ENCODE measurements around the gene CLBA1.

CLBA1 gene

DNA sequence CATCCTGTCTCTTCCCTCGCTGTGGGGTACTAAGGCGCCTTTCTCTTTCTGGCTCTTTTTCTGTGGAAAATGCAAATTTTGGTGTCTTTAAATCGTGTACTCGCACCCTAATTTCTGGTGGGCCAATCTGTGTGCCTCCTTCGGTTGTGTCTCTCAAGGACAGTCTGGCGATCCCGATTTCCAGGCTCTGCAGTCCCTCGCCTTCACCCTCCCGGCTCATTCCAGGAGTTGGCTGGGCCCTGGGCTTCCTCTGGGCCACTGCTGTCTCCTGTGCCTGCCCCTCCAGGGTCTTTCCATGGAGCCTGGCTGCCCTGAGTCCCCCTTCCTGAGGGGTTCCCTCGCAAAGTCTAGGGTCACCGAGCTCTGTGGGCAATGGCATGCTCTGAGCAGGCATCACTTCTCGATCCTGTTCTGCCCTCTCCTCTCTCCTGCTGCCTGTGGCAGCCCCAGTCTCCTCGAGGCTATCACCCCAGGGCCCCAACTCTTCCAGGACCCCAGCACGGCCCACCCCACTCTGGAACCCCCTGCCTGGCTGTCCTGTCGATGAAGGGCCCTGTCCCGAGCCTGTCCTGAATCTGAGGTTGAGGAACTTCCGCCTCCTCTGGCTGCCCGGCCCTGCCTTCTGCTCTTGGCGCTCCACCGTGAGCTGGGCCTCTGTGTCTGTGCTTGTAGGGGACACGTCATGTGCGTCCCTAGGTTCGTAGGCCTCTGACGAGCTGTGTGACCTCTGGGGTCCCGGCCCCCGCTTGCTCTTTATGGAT lies 31.5 kb upstream of the CLBA1 start:
- Histone ChIP-seq H3K14ac (ENCODE audit: low read length in 2 of 2) (no peak overlapping the region), H3K4ac (ENCODE audit: low read depth in 1 of 2, low read length in 2 of 2) (no peak overlapping the region), H3K79me1 (replicated peaks; ENCODE audit: low read length, poor library complexity, severe bottlenecking) (peaks cover 5% of the 10 kb centered on the region), H3K23ac (ENCODE audit: low read length in 2 of 2) (no peak overlapping the region), H4K91ac (ENCODE audit: low read length) (no peak overlapping the region), H2BK5ac (ENCODE audit: low read depth, low read length, poor library complexity, severe bottlenecking) (no peak overlapping the region), H3K18ac (ENCODE audit: low read depth in 1 of 2, low read length in 2 of 2) (no peak overlapping the region), H3K36me3 (ENCODE audit: control insufficient read depth in 1 of 2, insufficient read depth in 2 of 2, low read depth in 1 of 2, low read length in 2 of 2) (peaks cover 75 to 87% of the 10 kb centered on the region in 2 experiments), H3K4me1 (ENCODE audit: control insufficient read depth, insufficient read depth, low read depth, low read length) (peaks cover 4% of the 10 kb centered on the region), H3K9ac (ENCODE audit: low read length) (no peak overlapping the region), H3K9me3 (ENCODE audit: control insufficient read depth, low read length) (no peaks in the 10 kb centered on the region), H4K8ac (ENCODE audit: low read length) (no peak overlapping the region), H3K4me3 (ENCODE audit: insufficient read depth in 1 of 2, low read depth in 1 of 2, low read length in 2 of 2) (no peak overlapping the region), H3K27ac (ENCODE audit: low read length, poor library complexity, severe bottlenecking) (no peak overlapping the region), H2AK5ac (ENCODE audit: low read length, severe bottlenecking) (no peak overlapping the region), H2BK120ac (ENCODE audit: low read depth, low read length) (no peak overlapping the region), H3K4me2 (ENCODE audit: low read length, poor library complexity, severe bottlenecking) (no peak overlapping the region), H3K27me3 (ENCODE audit: control insufficient read depth in 1 of 2, insufficient read depth in 1 of 2, low read length in 2 of 2) (no peaks in the 10 kb centered on the region), H2BK12ac (ENCODE audit: low read length in 2 of 2) (no peak overlapping the region), H2BK15ac (ENCODE audit: low read depth, poor library complexity, severe bottlenecking) (no peak overlapping the region), H2AFZ (ENCODE audit: low read depth, low read length) (no peak overlapping the region)
- WGBS, result 94% methylated on average over 26 of the region's 26 CpGs
- no peak for DNase-seq

DNA sequence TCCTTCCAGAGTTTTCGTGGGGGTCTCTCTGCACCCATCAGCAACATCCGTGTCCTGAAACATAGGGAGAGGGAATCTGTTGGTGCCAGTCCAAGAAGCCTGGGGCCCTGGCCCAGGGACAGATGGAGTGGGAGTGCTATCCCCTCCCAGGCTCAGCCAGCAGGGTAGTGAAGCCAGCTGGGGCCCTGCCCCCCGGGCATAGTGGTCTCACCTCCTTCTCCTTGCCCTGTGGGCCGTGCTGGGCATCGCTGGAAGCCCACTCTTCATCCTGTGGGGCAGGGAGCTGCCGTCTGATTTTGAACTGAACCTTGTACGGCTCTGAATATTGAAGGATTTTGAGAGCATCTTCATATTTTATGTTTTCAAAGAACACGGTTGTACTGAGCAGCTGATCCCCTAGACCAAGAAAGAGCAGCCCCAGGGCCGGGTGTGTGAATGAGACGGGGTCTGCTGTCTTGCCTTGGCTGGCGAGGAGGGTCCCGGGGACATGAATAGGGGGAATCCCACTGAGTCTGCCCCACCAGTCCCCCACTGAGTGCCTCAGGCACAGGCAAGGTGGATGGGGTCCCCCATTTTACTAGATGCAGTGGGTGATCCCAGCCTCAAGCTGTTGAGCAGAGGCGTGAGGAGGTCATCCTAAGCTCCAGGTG lies 30.7 kb upstream of the CLBA1 start:
- no peak overlapping the region for H3K4me3 ChIP-seq (ENCODE audit: insufficient read depth in 1 of 2, low read depth in 1 of 2, low read length in 2 of 2)
- H4K91ac ChIP-seq (ENCODE audit: low read length), result no peak overlapping the region

DNA sequence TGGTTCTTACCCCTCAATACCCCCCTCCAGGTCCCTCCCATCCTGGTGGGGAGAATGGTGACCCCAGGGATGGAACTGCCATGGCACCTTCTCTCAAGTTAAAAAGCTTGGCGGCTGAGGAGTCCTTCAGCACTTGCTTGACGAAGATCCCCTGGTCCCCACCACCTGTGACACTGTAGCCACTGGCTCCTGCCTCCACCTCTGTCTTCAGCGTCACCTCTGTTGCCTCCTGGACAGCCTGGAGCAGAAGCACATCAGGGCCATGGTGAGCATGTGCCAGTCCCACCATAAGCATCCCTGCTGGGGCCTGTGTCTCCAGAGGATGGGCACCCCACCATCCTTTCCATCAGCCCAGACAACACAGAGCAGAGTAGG lies 30.2 kb upstream of the CLBA1 start:
- Histone ChIP-seq H2AFZ (ENCODE audit: low read depth, low read length) (no peak overlapping the region), H3K9ac (ENCODE audit: low read length) (no peak overlapping the region)

More for the DNA sequence above, 30.7 kb upstream of the CLBA1 start:
- H2BK120ac ChIP-seq (ENCODE audit: low read depth, low read length), result no peak overlapping the region
- H3K14ac ChIP-seq (ENCODE audit: low read length in 2 of 2), result no peak overlapping the region
- WGBS, result 93% methylated on average over 13 of the region's 13 CpGs
- no peak overlapping the region for H3K27ac ChIP-seq (ENCODE audit: low read length, poor library complexity, severe bottlenecking)
- no peak for DNase-seq
- no peak overlapping the region for H3K23ac ChIP-seq (ENCODE audit: low read length in 2 of 2)
- H3K9ac ChIP-seq (ENCODE audit: low read length), result no peak overlapping the region
- H2BK15ac ChIP-seq (ENCODE audit: low read depth, poor library complexity, severe bottlenecking), result no peak overlapping the region
- H4K8ac ChIP-seq (ENCODE audit: low read length), result no peak overlapping the region
- H2AK5ac ChIP-seq (ENCODE audit: low read length, severe bottlenecking), result no peak overlapping the region
- no peak overlapping the region for H3K4ac ChIP-seq (ENCODE audit: low read depth in 1 of 2, low read length in 2 of 2)
- H2AFZ ChIP-seq (ENCODE audit: low read depth, low read length), result no peak overlapping the region
- peaks cover 68 to 85% of the 10 kb centered on the region in 2 experiments for H3K36me3 ChIP-seq (ENCODE audit: control insufficient read depth in 1 of 2, insufficient read depth in 2 of 2, low read depth in 1 of 2, low read length in 2 of 2)
- no peak overlapping the region for H2BK5ac ChIP-seq (ENCODE audit: low read depth, low read length, poor library complexity, severe bottlenecking)
- peaks cover 4% of the 10 kb centered on the region for H3K4me1 ChIP-seq (ENCODE audit: control insufficient read depth, insufficient read depth, low read depth, low read length)
- H3K9me3 ChIP-seq (ENCODE audit: control insufficient read depth, low read length), result no peaks in the 10 kb centered on the region
- H3K4me2 ChIP-seq (ENCODE audit: low read length, poor library complexity, severe bottlenecking), result no peak overlapping the region
- H2BK12ac ChIP-seq (ENCODE audit: low read length in 2 of 2), result no peak overlapping the region
- peaks cover 8% of the 10 kb centered on the region for H3K79me1 ChIP-seq (replicated peaks; ENCODE audit: low read length, poor library complexity, severe bottlenecking)
- no peaks in the 10 kb centered on the region for H3K27me3 ChIP-seq (ENCODE audit: control insufficient read depth in 1 of 2, insufficient read depth in 1 of 2, low read length in 2 of 2)
- H3K18ac ChIP-seq (ENCODE audit: low read depth in 1 of 2, low read length in 2 of 2), result no peak overlapping the region

DNA sequence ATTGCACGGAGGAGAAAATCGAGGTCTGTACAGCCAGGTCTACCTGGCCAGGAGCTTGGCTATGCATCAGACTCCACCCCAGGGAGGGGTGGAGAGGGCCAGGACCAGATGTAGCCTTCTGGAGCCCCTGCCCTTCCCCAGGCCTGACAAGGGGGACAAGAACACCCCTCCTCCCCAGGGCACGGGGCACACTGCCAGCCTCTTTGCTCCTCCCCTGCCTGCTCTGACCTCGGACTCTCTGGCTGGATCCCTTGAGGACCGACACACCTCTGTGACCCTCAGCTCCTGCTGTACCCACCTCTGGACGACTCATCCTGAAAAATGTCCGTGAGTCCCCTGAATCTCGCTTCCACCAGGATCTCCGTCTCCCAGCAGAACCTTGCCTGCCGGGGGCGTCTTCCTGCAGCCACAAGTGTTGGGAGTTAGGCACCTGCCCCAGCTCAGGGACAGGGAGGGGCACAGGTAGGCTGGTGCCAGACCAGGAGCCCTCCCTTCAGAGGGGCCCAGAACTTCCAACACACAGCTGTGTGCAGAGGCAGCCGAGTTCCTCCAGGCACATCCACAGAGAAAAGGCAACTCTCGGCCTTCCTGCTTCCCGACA lies 29.2 kb upstream of the CLBA1 start:
- Histone ChIP-seq H4K91ac (ENCODE audit: low read length) (no peak overlapping the region), H3K9me3 (ENCODE audit: control insufficient read depth, low read length) (no peaks in the 10 kb centered on the region), H3K27me3 (ENCODE audit: control insufficient read depth in 1 of 2, insufficient read depth in 1 of 2, low read length in 2 of 2) (no peaks in the 10 kb centered on the region), H3K14ac (ENCODE audit: low read length in 2 of 2) (no peak overlapping the region), H3K79me1 (replicated peaks; ENCODE audit: low read length, poor library complexity, severe bottlenecking) (peaks cover 9% of the 10 kb centered on the region), H3K4me2 (ENCODE audit: low read length, poor library complexity, severe bottlenecking) (no peak overlapping the region), H3K4me3 (ENCODE audit: insufficient read depth in 1 of 2, low read depth in 1 of 2, low read length in 2 of 2) (no peak overlapping the region), H2AK5ac (ENCODE audit: low read length, severe bottlenecking) (no peak overlapping the region), H2BK12ac (ENCODE audit: low read length in 2 of 2) (no peak overlapping the region), H4K8ac (ENCODE audit: low read length) (no peak overlapping the region), H3K27ac (ENCODE audit: low read length, poor library complexity, severe bottlenecking) (no peak overlapping the region), H3K9ac (ENCODE audit: low read length) (no peak overlapping the region), H2BK15ac (ENCODE audit: low read depth, poor library complexity, severe bottlenecking) (no peak overlapping the region), H3K23ac (ENCODE audit: low read length in 2 of 2) (no peak overlapping the region), H3K36me3 (ENCODE audit: control insufficient read depth in 1 of 2, insufficient read depth in 2 of 2, low read depth in 1 of 2, low read length in 2 of 2) (peaks cover 60 to 88% of the 10 kb centered on the region in 2 experiments), H2BK120ac (ENCODE audit: low read depth, low read length) (no peak overlapping the region), H3K4me1 (ENCODE audit: control insufficient read depth, insufficient read depth, low read depth, low read length) (peaks cover 4% of the 10 kb centered on the region), H2AFZ (ENCODE audit: low read depth, low read length) (no peak overlapping the region), H2BK5ac (ENCODE audit: low read depth, low read length, poor library complexity, severe bottlenecking) (no peak overlapping the region), H3K4ac (ENCODE audit: low read depth in 1 of 2, low read length in 2 of 2) (no peak overlapping the region), H3K18ac (ENCODE audit: low read depth in 1 of 2, low read length in 2 of 2) (no peak overlapping the region)
- no peak for DNase-seq
- 87% methylated on average over 11 of the region's 14 CpGs for WGBS

More for the DNA sequence above, 30.2 kb upstream of the CLBA1 start:
- no peak overlapping the region for H3K23ac ChIP-seq (ENCODE audit: low read length in 2 of 2)
- H3K79me1 ChIP-seq (replicated peaks; ENCODE audit: low read length, poor library complexity, severe bottlenecking), result peaks cover 8% of the 10 kb centered on the region
- H3K18ac ChIP-seq (ENCODE audit: low read depth in 1 of 2, low read length in 2 of 2), result no peak overlapping the region
- DNase-seq, result no peak
- no peaks in the 10 kb centered on the region for H3K9me3 ChIP-seq (ENCODE audit: control insufficient read depth, low read length)
- H2BK120ac ChIP-seq (ENCODE audit: low read depth, low read length), result no peak overlapping the region
- H2BK5ac ChIP-seq (ENCODE audit: low read depth, low read length, poor library complexity, severe bottlenecking), result no peak overlapping the region
- H4K91ac ChIP-seq (ENCODE audit: low read length), result no peak overlapping the region
- H3K4ac ChIP-seq (ENCODE audit: low read depth in 1 of 2, low read length in 2 of 2), result no peak overlapping the region
- no peak overlapping the region for H3K14ac ChIP-seq (ENCODE audit: low read length in 2 of 2)
- H2BK15ac ChIP-seq (ENCODE audit: low read depth, poor library complexity, severe bottlenecking), result no peak overlapping the region
- no peak overlapping the region for H3K4me2 ChIP-seq (ENCODE audit: low read length, poor library complexity, severe bottlenecking)
- H4K8ac ChIP-seq (ENCODE audit: low read length), result no peak overlapping the region
- H3K36me3 ChIP-seq (ENCODE audit: control insufficient read depth in 1 of 2, insufficient read depth in 2 of 2, low read depth in 1 of 2, low read length in 2 of 2), result peaks cover 63 to 86% of the 10 kb centered on the region in 2 experiments
- no peak overlapping the region for H2AK5ac ChIP-seq (ENCODE audit: low read length, severe bottlenecking)
- no peaks in the 10 kb centered on the region for H3K27me3 ChIP-seq (ENCODE audit: control insufficient read depth in 1 of 2, insufficient read depth in 1 of 2, low read length in 2 of 2)
- no peak overlapping the region for H3K4me3 ChIP-seq (ENCODE audit: insufficient read depth in 1 of 2, low read depth in 1 of 2, low read length in 2 of 2)
- H2BK12ac ChIP-seq (ENCODE audit: low read length in 2 of 2), result no peak overlapping the region
- peaks cover 4% of the 10 kb centered on the region for H3K4me1 ChIP-seq (ENCODE audit: control insufficient read depth, insufficient read depth, low read depth, low read length)
- WGBS, result 98% methylated on average over 3 of the region's 3 CpGs
- H3K27ac ChIP-seq (ENCODE audit: low read length, poor library complexity, severe bottlenecking), result no peak overlapping the region
